OCI-LY1 (cell line): ENCODE results near the gene CCL11.

Experiments
- EZH2 ChIP-seq: fragments of 200-600 bp; sonication (generic), shearing (Covaris generic); IDR thresholded peaks from 2 replicates; pipeline ENCODE4 v1.8.0; 2017; ENCODE audit warnings: borderline replicate concordance, mixed run types, mild to moderate bottlenecking, antibody characterized with exemption, low read length, moderate library complexity, mixed read lengths
- TF ChIP-seq, protein P1 (sequence below): fragments of 200-600 bp; sonication (generic), shearing (Covaris generic); IDR thresholded peaks from 2 replicates; pipeline ENCODE4 v1.5.1; 2017; ENCODE audit warnings: mild to moderate bottlenecking, antibody characterized with exemption, low read length, moderate library complexity, mixed read lengths

DNA sequence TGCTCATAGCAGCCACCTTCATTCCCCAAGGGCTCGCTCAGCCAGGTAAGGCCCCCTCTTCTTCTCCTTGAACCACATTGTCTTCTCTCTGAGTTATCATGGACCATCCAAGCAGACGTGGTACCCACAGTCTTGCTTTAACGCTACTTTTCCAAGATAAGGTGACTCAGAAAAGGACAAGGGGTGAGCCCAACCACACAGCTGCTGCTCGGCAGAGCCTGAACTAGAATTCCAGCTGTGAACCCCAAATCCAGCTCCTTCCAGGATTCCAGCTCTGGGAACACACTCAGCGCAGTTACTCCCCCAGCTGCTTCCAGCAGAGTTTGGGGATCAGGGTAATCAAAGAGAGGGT is 30.2 kb upstream of the CCL11 start:
- TF ChIP-seq, protein P1, sequence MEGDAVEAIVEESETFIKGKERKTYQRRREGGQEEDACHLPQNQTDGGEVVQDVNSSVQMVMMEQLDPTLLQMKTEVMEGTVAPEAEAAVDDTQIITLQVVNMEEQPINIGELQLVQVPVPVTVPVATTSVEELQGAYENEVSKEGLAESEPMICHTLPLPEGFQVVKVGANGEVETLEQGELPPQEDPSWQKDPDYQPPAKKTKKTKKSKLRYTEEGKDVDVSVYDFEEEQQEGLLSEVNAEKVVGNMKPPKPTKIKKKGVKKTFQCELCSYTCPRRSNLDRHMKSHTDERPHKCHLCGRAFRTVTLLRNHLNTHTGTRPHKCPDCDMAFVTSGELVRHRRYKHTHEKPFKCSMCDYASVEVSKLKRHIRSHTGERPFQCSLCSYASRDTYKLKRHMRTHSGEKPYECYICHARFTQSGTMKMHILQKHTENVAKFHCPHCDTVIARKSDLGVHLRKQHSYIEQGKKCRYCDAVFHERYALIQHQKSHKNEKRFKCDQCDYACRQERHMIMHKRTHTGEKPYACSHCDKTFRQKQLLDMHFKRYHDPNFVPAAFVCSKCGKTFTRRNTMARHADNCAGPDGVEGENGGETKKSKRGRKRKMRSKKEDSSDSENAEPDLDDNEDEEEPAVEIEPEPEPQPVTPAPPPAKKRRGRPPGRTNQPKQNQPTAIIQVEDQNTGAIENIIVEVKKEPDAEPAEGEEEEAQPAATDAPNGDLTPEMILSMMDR = no peak
- TF ChIP-seq EZH2 = no peak
